HG03520 (cell line): Measurements from ENCODE around the gene SLC35F3.
"Not testable (repeated sequence)": the region's sequence is repeated elsewhere in the genome, so short reads cannot be mapped to it uniquely, and the experiment has no call there.

Source experiments
- ATAC-seq: cut with Tn5 transposase; IDR thresholded peaks from one replicate; pipeline ENCODE4 v1.9.1; 2021; ENCODE audit warnings: mild to moderate bottlenecking, moderate library complexity; ENCODE audit not compliant: unreplicated experiment

The SLC35F3 gene

GRCh38 chr1:234243521-234244260, 339.2 kb downstream of the SLC35F3 start:
- ATAC-seq: no peak

GRCh38 chr1:234244482-234244881, 340.0 kb downstream of the SLC35F3 start:
- ATAC-seq: peak; percentile 38

GRCh38 chr1:234246638-234247116, 342.2 kb downstream of the SLC35F3 start:
- peak; percentile 83 for ATAC-seq

- ATAC-seq: not testable (repeated sequence)
Observed at GRCh38 chr1:234247746-234248145, 343.3 kb downstream of the SLC35F3 start.

- no peak for ATAC-seq
Observed at GRCh38 chr1:234250747-234251146, 346.3 kb downstream of the SLC35F3 start.

- no peak for ATAC-seq
Observed at GRCh38 chr1:234253732-234254131, 349.3 kb downstream of the SLC35F3 start.

GRCh38 chr1:234256359-234256758, 351.9 kb downstream of the SLC35F3 start:
- no peak for ATAC-seq

- ATAC-seq: no peak
Observed at GRCh38 chr1:234258071-234258470, 353.6 kb downstream of the SLC35F3 start.

- ATAC-seq: no peak
Observed at GRCh38 chr1:234260578-234260977, 356.1 kb downstream of the SLC35F3 start.

- ATAC-seq: no peak
Observed at GRCh38 chr1:234261545-234261944, 357.1 kb downstream of the SLC35F3 start.

GRCh38 chr1:234262007-234262753, 357.7 kb downstream of the SLC35F3 start:
- no peak for ATAC-seq

GRCh38 chr1:234262754-234263105, 358.3 kb downstream of the SLC35F3 start:
- no peak for ATAC-seq

GRCh38 chr1:234264832-234265231, 360.4 kb downstream of the SLC35F3 start:
- no peak for ATAC-seq

GRCh38 chr1:234265321-234265720, 360.8 kb downstream of the SLC35F3 start:
- no peak for ATAC-seq

GRCh38 chr1:234265861-234266260, 361.4 kb downstream of the SLC35F3 start:
- ATAC-seq: no peak

GRCh38 chr1:234270093-234270492, 365.6 kb downstream of the SLC35F3 start:
- no peak for ATAC-seq

GRCh38 chr1:234270581-234271242, 366.2 kb downstream of the SLC35F3 start:
- no peak for ATAC-seq

GRCh38 chr1:234271243-234271606, 366.7 kb downstream of the SLC35F3 start:
- ATAC-seq: peak; percentile 94

GRCh38 chr1:234272656-234273312, 368.3 kb downstream of the SLC35F3 start:
- no peak for ATAC-seq

GRCh38 chr1:234273981-234274380, 369.5 kb downstream of the SLC35F3 start:
- ATAC-seq: no peak

- no peak for ATAC-seq
Observed at GRCh38 chr1:234276151-234276788, 371.8 kb downstream of the SLC35F3 start.
